Mesendoderm (in vitro differentiated cells): Measurements from ENCODE around the gene BIRC2.

Experiments used
- DNase-seq: peaks from one replicate; pipeline ENCODE4 v3.0.0; 2013
- H2AK5ac ChIP-seq: 2 replicates; pipeline ENCODE4 v1.6.1; 2013; ENCODE audit warnings: low read length, inconsistent platforms
- H2BK120ac ChIP-seq: 2 replicates; pipeline ENCODE4 v1.6.1; 2013; ENCODE audit warnings: low read depth, mild to moderate bottlenecking, low read length, moderate library complexity, mixed read lengths
- H2BK15ac ChIP-seq: replicated peaks from 2 replicates; pipeline ENCODE4 v1.6.1; 2013; ENCODE audit warnings: low read depth, mild to moderate bottlenecking, moderate library complexity
- H2BK5ac ChIP-seq: 2 replicates; pipeline ENCODE4 v1.6.1; 2013; ENCODE audit warnings: low read length, inconsistent platforms
- H3K18ac ChIP-seq: 2 replicates; pipeline ENCODE4 v1.6.1; 2013; ENCODE audit warnings: mild to moderate bottlenecking, low read length, mixed read lengths
- H3K23ac ChIP-seq: one replicate; pipeline ENCODE4 v1.6.1; 2013; ENCODE audit warnings: low read length
- H3K27ac ChIP-seq: 2 replicates; pipeline ENCODE4 v1.5.1; 2013; ENCODE audit warnings: low read depth, mild to moderate bottlenecking, inconsistent platforms, low read length, moderate library complexity
- H3K27me3 ChIP-seq: 2 replicates; pipeline ENCODE4 v1.6.1; 2013; ENCODE audit warnings: low read length, control low read depth, mild to moderate bottlenecking, inconsistent platforms; ENCODE audit not compliant: insufficient read depth, poor library complexity
- H3K36me3 ChIP-seq: 2 replicates; pipeline ENCODE4 v1.6.1; 2013; ENCODE audit warnings: low read length, inconsistent platforms; ENCODE audit not compliant: control insufficient read depth, insufficient read depth
- H3K4ac ChIP-seq: one replicate; pipeline ENCODE4 v1.6.1; 2013; ENCODE audit warnings: low read depth, mild to moderate bottlenecking, low read length, moderate library complexity
- H3K4me1 ChIP-seq: 2 replicates; pipeline ENCODE4 v1.6.1; 2013; ENCODE audit warnings: low read depth, low read length, inconsistent platforms; ENCODE audit not compliant: control insufficient read depth
- H3K4me2 ChIP-seq: 2 replicates; pipeline ENCODE4 v1.6.1; 2013; ENCODE audit warnings: low read length
- H3K4me3 ChIP-seq: 2 replicates; pipeline ENCODE4 v1.5.1; 2013; ENCODE audit warnings: mild to moderate bottlenecking, low read length
- H3K56ac ChIP-seq: one replicate; pipeline ENCODE4 v1.6.1; 2013; ENCODE audit warnings: low read length
- H3K79me1 ChIP-seq: 2 replicates; pipeline ENCODE4 v1.6.1; 2013; ENCODE audit warnings: low read length, inconsistent platforms
- H3K79me2 ChIP-seq: 2 replicates; pipeline ENCODE4 v1.6.1; 2013; ENCODE audit warnings: mild to moderate bottlenecking, low read length; ENCODE audit not compliant: control insufficient read depth, insufficient read depth
- H3K9ac ChIP-seq: 2 replicates; pipeline ENCODE4 v1.6.1; 2013; ENCODE audit warnings: low read length, inconsistent platforms
- H4K5ac ChIP-seq: one replicate; pipeline ENCODE4 v1.6.1; 2013; ENCODE audit warnings: low read length
- H4K8ac ChIP-seq: one replicate; pipeline ENCODE4 v1.6.1; 2013; ENCODE audit warnings: low read depth, mild to moderate bottlenecking, control low read depth, low read length, moderate library complexity
- WGBS: extraction: QIAGEN DNeasy Blood & Tissue Kit; methylation state at CpG from one replicate; pipeline ENCODE4 v1.1.7; 2013; ENCODE audit warnings: low lambda C conversion rate, missing lambda C conversion rate; ENCODE audit not compliant: insufficient coverage; ENCODE audit errors: extremely low coverage; 5-methylcytosine and 5-hydroxymethylcytosine counted together

BIRC2 gene

DNA sequence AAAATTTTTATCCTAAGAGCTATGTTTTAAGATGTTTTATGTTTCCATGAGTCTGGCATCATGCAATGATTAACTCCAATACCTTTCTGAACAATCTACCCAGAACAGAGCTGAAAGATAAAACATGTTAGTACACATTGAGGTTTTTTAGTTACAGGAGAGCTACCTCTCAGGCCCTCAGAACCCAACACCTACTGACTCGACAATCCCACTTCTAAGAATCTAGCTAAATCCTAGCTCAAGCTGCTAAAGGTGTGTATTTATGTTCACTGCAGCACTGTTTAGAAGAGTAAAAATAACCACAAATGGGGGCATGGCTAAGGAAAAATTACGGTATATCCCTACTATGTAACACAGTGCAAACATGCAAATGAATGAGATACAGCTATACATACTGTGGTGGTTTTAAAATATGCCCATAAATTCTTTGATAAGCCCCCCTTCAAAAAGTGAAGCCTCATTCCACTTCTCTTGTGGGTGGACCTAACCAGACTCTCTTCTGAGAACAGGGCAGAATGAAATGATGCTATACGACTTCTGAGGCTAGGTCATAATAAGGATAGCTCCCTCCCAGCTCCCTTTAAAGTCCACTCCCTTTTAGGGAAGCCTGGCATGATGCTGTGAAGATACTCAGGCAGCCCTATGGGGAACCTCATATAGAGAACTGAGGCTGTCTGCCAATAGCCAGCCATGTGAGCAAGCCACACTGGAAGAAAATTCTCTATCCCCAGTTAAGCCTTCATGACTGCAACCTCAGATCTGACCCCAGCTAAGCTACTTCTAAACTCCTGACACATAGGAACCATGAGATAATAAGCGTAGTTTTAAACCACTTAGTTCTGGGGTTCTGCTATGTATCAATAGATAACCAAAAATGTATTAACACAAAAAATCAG lies 76.1 kb downstream of the BIRC2 start:
- Histone ChIP-seq H3K18ac (no peak overlapping the region), H4K5ac (no peak overlapping the region), H3K79me2 (peaks cover 2% of the 10 kb centered on the region), H3K56ac (no peak overlapping the region), H3K23ac (no peak overlapping the region), H3K27ac (no peak overlapping the region), H3K4me1 (no peaks in the 10 kb centered on the region), H2BK120ac (no peak overlapping the region), H3K9ac (no peak overlapping the region), H3K4ac (no peak overlapping the region), H3K4me3 (no peak overlapping the region), H3K27me3 (no peaks in the 10 kb centered on the region), H2BK15ac (no peak overlapping the region), H2BK5ac (no peak overlapping the region), H3K36me3 (no peaks in the 10 kb centered on the region), H3K79me1 (peaks cover 7% of the 10 kb centered on the region), H3K4me2 (no peak overlapping the region), H2AK5ac (no peak overlapping the region), H4K8ac (no peak overlapping the region)
- DNase-seq: no peak
- WGBS: no CpG with 5 or more reads among the region's 4 CpGs

DNA sequence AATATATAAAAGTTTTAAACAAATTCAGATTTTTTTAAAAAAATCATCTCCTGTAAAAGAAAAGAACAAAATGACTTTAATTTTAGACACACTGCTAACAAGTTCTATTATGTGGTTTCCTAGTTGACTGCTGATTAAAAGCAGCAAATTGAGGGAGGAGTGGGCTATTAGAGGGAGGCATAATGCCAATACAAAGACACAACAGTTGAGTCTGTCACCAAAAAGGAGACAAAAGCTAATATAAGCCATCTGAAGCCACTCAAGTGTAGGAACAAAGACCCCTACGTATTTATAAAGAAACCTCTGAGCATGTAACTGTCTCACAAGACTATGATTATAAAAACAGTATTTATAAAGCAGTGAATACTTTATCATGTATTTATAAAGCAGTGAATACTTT lies 76.9 kb downstream of the BIRC2 start:
- Histone ChIP-seq H4K5ac (no peak overlapping the region), H3K9ac (no peak overlapping the region), H3K79me1 (peaks cover 9% of the 10 kb centered on the region), H3K79me2 (peaks cover 2% of the 10 kb centered on the region), H2AK5ac (no peak overlapping the region), H3K18ac (no peak overlapping the region), H3K23ac (no peak overlapping the region), H3K4me1 (no peaks in the 10 kb centered on the region), H3K4ac (no peak overlapping the region), H3K27me3 (no peaks in the 10 kb centered on the region), H3K56ac (no peak overlapping the region), H2BK15ac (no peak overlapping the region), H3K4me3 (no peak overlapping the region), H3K4me2 (no peak overlapping the region), H2BK120ac (no peak overlapping the region), H4K8ac (no peak overlapping the region), H2BK5ac (no peak overlapping the region), H3K27ac (no peak overlapping the region), H3K36me3 (no peaks in the 10 kb centered on the region)
- DNase-seq: no peak
- WGBS: no CpG with 5 or more reads among the region's 1 CpG

DNA sequence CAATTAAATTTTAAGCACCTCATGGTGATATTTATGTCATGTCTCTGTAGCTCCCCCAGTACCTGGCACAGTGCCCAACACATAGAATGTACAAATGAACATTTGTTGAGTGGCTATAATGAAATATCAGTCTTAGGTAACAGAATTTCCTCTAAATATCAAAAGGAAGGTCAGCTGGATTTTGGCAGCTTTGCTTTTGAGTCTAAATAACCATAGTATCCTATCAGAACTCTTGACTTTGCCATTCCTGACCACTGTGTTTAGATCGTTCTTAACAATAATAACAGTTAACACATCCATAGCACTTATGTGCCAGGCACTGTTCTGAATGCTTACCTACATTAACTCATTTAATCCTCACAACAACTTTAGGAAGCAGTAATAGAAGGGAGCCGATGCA lies 79.0 kb downstream of the BIRC2 start:
- H3K23ac ChIP-seq: no peak overlapping the region
- no peak overlapping the region for H4K8ac ChIP-seq
- H3K4me1 ChIP-seq: no peaks in the 10 kb centered on the region
- H4K5ac ChIP-seq: no peak overlapping the region
- no peak overlapping the region for H3K56ac ChIP-seq
- no peaks in the 10 kb centered on the region for H3K27me3 ChIP-seq
- no peak overlapping the region for H3K4me3 ChIP-seq
- no peak for DNase-seq
- no peak overlapping the region for H2BK120ac ChIP-seq
- H3K79me1 ChIP-seq: peaks cover 8% of the 10 kb centered on the region
- H2BK15ac ChIP-seq: no peak overlapping the region
- no peaks in the 10 kb centered on the region for H3K79me2 ChIP-seq
- no peak overlapping the region for H3K27ac ChIP-seq
- H3K36me3 ChIP-seq: no peaks in the 10 kb centered on the region
- WGBS: no CpG with 5 or more reads among the region's 2 CpGs
- no peak overlapping the region for H3K4me2 ChIP-seq
- no peak overlapping the region for H2BK5ac ChIP-seq
- no peak overlapping the region for H3K18ac ChIP-seq
- no peak overlapping the region for H2AK5ac ChIP-seq
- H3K9ac ChIP-seq: no peak overlapping the region
- H3K4ac ChIP-seq: no peak overlapping the region

- no peak overlapping the region for H3K9ac ChIP-seq
- H3K18ac ChIP-seq: no peak overlapping the region
- H2BK5ac ChIP-seq: no peak overlapping the region
- H2BK120ac ChIP-seq: no peak overlapping the region
- no peak overlapping the region for H3K4me2 ChIP-seq
- no peak overlapping the region for H2AK5ac ChIP-seq
- DNase-seq: no peak
- no peak overlapping the region for H3K27ac ChIP-seq
- no peaks in the 10 kb centered on the region for H3K36me3 ChIP-seq
- H2BK15ac ChIP-seq: no peak overlapping the region
- H3K4ac ChIP-seq: no peak overlapping the region
- H3K23ac ChIP-seq: no peak overlapping the region
- no peaks in the 10 kb centered on the region for H3K27me3 ChIP-seq
- no peaks in the 10 kb centered on the region for H3K4me1 ChIP-seq
- no peak overlapping the region for H4K5ac ChIP-seq
- H3K79me1 ChIP-seq: peaks cover 8% of the 10 kb centered on the region
- H3K56ac ChIP-seq: no peak overlapping the region
- H3K79me2 ChIP-seq: peaks cover 2% of the 10 kb centered on the region
- H3K4me3 ChIP-seq: no peak overlapping the region
- no peak overlapping the region for H4K8ac ChIP-seq
These were observed 79.6 kb downstream of the BIRC2 start for GRCh38 chr11:102426570-102426969.

DNA sequence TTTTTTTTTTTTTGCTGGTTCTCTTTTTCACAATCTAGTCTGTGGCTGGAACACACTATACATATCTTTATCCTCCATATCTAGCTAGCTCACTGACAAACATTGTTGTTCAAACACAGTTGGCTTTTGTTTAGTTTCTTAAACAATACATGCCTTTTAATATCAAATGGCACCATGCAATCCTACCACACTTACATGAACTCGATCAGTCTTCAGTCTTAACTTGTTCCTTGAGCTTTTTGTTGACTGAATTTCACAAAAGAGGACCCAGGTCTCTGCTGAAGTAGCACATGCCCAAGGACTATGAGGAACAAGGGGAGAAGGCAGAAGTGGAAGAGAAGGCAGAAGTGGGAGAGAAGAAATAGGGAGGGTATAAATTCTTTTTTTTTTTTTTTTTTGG lies 80.1 kb downstream of the BIRC2 start:
- H3K9ac ChIP-seq: no peak overlapping the region
- no peaks in the 10 kb centered on the region for H3K36me3 ChIP-seq
- H3K27me3 ChIP-seq: no peaks in the 10 kb centered on the region
- H3K18ac ChIP-seq: no peak overlapping the region
- H3K4me1 ChIP-seq: no peaks in the 10 kb centered on the region
- no peak overlapping the region for H2BK5ac ChIP-seq
- WGBS: no CpG with 5 or more reads among the region's 1 CpG
- H3K4ac ChIP-seq: no peak overlapping the region
- no peak for DNase-seq
- no peak overlapping the region for H4K8ac ChIP-seq
- H3K79me2 ChIP-seq: peaks cover 2% of the 10 kb centered on the region
- H3K27ac ChIP-seq: no peak overlapping the region
- no peak overlapping the region for H3K4me2 ChIP-seq
- H2AK5ac ChIP-seq: no peak overlapping the region
- H3K56ac ChIP-seq: no peak overlapping the region
- H2BK15ac ChIP-seq: no peak overlapping the region
- H2BK120ac ChIP-seq: no peak overlapping the region
- no peak overlapping the region for H3K23ac ChIP-seq
- peaks cover 8% of the 10 kb centered on the region for H3K79me1 ChIP-seq
- H4K5ac ChIP-seq: no peak overlapping the region
- no peak overlapping the region for H3K4me3 ChIP-seq
